Prostate gland (tissue), 2 donors: ENCODE data around the gene EPS15.

Experiments
- CTCF ChIP-seq, 4 experiments: fragments of 200-600 bp in 2 of 4; fragments of 450-650 bp in 2 of 4; sonication (generic) in 2 of 4; IDR thresholded peaks; 1 replicate in 3 of 4; 2 replicates in 1 of 4; pipeline ENCODE4 v1.5.1; 2016 to 2019; ENCODE audit warnings: antibody characterized with exemption in 4 of 4, mild to moderate bottlenecking in 2 of 4, moderate library complexity in 2 of 4
- POLR2A ChIP-seq: fragments of 450-650 bp; IDR thresholded peaks from one replicate; pipeline ENCODE4 v1.6.1; 2016; ENCODE audit warnings: antibody characterized with exemption, mild to moderate bottlenecking
- POLR2AphosphoS5 ChIP-seq: sonication (generic); formaldehyde crosslinking; IDR thresholded peaks from one replicate; pipeline ENCODE4 v1.6.1; 2017; ENCODE audit warnings: antibody characterized with exemption

- TF ChIP-seq POLR2AphosphoS5 = no peak
- TF ChIP-seq CTCF (IDR thresholded peaks at IDR 0.05) = no peak
- no peak for TF ChIP-seq POLR2A
Observed at GRCh38 chr1:51378871-51379270, 140.2 kb downstream of the EPS15 start.
